ENCODE results near the gene DAPL1.

Gene DAPL1

DNA sequence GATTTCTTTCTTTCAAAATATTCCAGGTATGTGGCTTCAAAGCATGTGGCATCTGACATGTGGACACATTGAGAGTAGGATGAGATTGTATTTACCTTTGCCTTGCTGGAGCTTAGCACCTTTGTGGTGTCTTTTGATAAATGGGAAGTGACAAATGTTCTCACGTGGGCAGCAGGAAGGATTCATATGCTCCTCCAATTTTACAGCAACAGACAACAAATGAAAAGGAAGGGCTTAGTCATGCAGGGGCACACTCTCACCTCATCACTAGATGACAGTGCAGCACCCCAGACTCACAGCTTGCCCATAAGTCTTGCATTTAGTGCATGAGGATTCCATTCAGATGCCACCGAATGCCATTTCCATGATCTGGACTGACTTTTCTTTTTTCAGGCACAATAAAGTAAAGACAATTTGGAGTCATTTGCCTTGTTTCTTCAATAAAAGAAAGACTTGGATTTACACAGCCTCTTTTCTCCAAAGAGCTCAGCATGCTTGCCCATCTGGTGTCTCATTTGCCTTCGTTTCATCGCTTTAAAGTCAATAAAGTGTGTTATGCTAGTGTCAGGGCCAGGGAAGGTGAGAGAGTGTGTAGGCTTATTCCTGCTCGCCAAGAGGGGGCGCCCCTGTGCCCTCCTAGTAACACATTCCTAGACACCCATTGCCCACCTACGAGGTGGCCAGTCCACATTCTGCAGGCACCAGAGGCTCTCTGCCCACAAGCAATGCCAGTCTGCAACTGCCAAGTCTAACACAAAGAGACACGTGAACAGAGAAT, 39.6 kb upstream of the DAPL1 start:
- Histone ChIP-seq H3K4me2 (ENCODE audit: low read depth, low read length) (no peak overlapping the region), H3F3A (ENCODE audit: insufficient read depth, low read length) (no peaks in the 10 kb centered on the region), H2AFZ (ENCODE audit: low read length) (no peak overlapping the region), H3K27me3 (replicated peaks; ENCODE audit: insufficient read depth, low read length) (no peaks in the 10 kb centered on the region), H3K9me2 (replicated peaks; ENCODE audit: insufficient read depth, low read length) (no peaks in the 10 kb centered on the region), H3K9me3 (replicated peaks; ENCODE audit: insufficient read depth, low read length) (no peaks in the 10 kb centered on the region), H4K20me1 (ENCODE audit: insufficient read depth, low read length) (no peaks in the 10 kb centered on the region), H3K27ac (ENCODE audit: low read length) (no peak overlapping the region), H3K36me3 (replicated peaks; ENCODE audit: insufficient read depth, low read length) (no peaks in the 10 kb centered on the region), H3K4me3 (ENCODE audit: low read length) (no peak overlapping the region), H3K9ac (ENCODE audit: low read length) (no peak overlapping the region), H3K4me1 (ENCODE audit: low read length) (no peaks in the 10 kb centered on the region), H3K79me2 (ENCODE audit: low read length) (no peaks in the 10 kb centered on the region)
- TF ChIP-seq, protein P1, sequence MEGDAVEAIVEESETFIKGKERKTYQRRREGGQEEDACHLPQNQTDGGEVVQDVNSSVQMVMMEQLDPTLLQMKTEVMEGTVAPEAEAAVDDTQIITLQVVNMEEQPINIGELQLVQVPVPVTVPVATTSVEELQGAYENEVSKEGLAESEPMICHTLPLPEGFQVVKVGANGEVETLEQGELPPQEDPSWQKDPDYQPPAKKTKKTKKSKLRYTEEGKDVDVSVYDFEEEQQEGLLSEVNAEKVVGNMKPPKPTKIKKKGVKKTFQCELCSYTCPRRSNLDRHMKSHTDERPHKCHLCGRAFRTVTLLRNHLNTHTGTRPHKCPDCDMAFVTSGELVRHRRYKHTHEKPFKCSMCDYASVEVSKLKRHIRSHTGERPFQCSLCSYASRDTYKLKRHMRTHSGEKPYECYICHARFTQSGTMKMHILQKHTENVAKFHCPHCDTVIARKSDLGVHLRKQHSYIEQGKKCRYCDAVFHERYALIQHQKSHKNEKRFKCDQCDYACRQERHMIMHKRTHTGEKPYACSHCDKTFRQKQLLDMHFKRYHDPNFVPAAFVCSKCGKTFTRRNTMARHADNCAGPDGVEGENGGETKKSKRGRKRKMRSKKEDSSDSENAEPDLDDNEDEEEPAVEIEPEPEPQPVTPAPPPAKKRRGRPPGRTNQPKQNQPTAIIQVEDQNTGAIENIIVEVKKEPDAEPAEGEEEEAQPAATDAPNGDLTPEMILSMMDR (IDR thresholded peaks at IDR 0.05; ENCODE audit: low read length) = peak; percentile 37
- no peak for TF ChIP-seq EZH2phosphoT487 (IDR thresholded peaks at IDR 0.05; ENCODE audit: low read length)
- DNase-seq = no peak

DNA sequence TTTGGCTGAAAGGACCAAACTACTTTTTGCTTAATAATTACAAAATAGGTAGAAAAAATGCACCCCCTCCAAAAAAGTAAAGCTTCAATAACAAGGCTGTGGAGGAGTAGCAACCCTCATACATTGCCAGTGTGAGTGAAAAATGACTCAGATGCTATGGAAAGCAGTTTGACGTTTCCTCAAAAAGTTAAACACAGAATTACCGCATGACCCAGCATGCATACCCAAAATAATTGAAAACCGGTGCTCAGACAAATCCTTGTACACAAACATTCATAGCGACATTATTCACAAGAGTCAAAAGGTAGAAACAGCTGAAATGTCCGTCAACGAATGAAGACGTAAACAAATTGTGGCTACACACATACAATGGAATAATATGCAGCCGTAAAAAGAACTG, 38.8 kb upstream of the DAPL1 start:
- Histone ChIP-seq H3K27me3 (replicated peaks; ENCODE audit: insufficient read depth, low read length) (no peaks in the 10 kb centered on the region), H3K79me2 (ENCODE audit: low read length) (no peaks in the 10 kb centered on the region), H3K36me3 (replicated peaks; ENCODE audit: insufficient read depth, low read length) (no peaks in the 10 kb centered on the region), H3K9ac (ENCODE audit: low read length) (no peak overlapping the region), H3K4me2 (ENCODE audit: low read depth, low read length) (no peak overlapping the region), H3K9me2 (replicated peaks; ENCODE audit: insufficient read depth, low read length) (no peaks in the 10 kb centered on the region), H3F3A (ENCODE audit: insufficient read depth, low read length) (no peaks in the 10 kb centered on the region), H3K4me1 (ENCODE audit: low read length) (no peaks in the 10 kb centered on the region), H2AFZ (ENCODE audit: low read length) (no peak overlapping the region), H3K4me3 (ENCODE audit: low read length) (no peak overlapping the region), H4K20me1 (ENCODE audit: insufficient read depth, low read length) (no peaks in the 10 kb centered on the region), H3K9me3 (replicated peaks; ENCODE audit: insufficient read depth, low read length) (no peaks in the 10 kb centered on the region), H3K27ac (ENCODE audit: low read length) (no peak overlapping the region)
- DNase-seq = no peak
- no peak for TF ChIP-seq EZH2phosphoT487 (IDR thresholded peaks at IDR 0.05; ENCODE audit: low read length)
- TF ChIP-seq EZH2 (optimal IDR thresholded peaks at IDR 0.05; ENCODE audit: low read depth, low read length) = no peak
- TF ChIP-seq, protein P1 (IDR thresholded peaks at IDR 0.05; ENCODE audit: low read length) = no peak

- no peaks in the 10 kb centered on the region for H3F3A ChIP-seq (ENCODE audit: insufficient read depth, low read length)
- no peaks in the 10 kb centered on the region for H4K20me1 ChIP-seq (ENCODE audit: insufficient read depth, low read length)
- H3K4me3 ChIP-seq (ENCODE audit: low read length) = no peak overlapping the region
- H3K4me2 ChIP-seq (ENCODE audit: low read depth, low read length) = no peak overlapping the region
- no peaks in the 10 kb centered on the region for H3K36me3 ChIP-seq (replicated peaks; ENCODE audit: insufficient read depth, low read length)
- H3K27me3 ChIP-seq (replicated peaks; ENCODE audit: insufficient read depth, low read length) = no peaks in the 10 kb centered on the region
- H3K9me3 ChIP-seq (replicated peaks; ENCODE audit: insufficient read depth, low read length) = no peaks in the 10 kb centered on the region
- no peaks in the 10 kb centered on the region for H3K4me1 ChIP-seq (ENCODE audit: low read length)
- no peak for DNase-seq
- TF ChIP-seq EZH2phosphoT487 (IDR thresholded peaks at IDR 0.05; ENCODE audit: low read length) = no peak
- no peak for TF ChIP-seq EZH2 (optimal IDR thresholded peaks at IDR 0.05; ENCODE audit: low read depth, low read length)
- TF ChIP-seq, protein P1 (IDR thresholded peaks at IDR 0.05; ENCODE audit: low read length) = no peak
- no peak overlapping the region for H3K9ac ChIP-seq (ENCODE audit: low read length)
- no peak overlapping the region for H3K27ac ChIP-seq (ENCODE audit: low read length)
- H2AFZ ChIP-seq (ENCODE audit: low read length) = no peak overlapping the region
- no peaks in the 10 kb centered on the region for H3K9me2 ChIP-seq (replicated peaks; ENCODE audit: insufficient read depth, low read length)
- no peaks in the 10 kb centered on the region for H3K79me2 ChIP-seq (ENCODE audit: low read length)
Observed at GRCh38 chr2:158756976-158757375, 38.1 kb upstream of the DAPL1 start.

Data from MM.1S (cell line).